Measurements from ENCODE around the gene TBX4. TPM values are rescaled to one million over a fixed set of nuclear protein-coding genes. Genes with fewer than 3 reads are reported as not detected.
"Not testable (repeated sequence)": the region's sequence is repeated elsewhere in the genome, so short reads cannot be mapped to it uniquely, and the experiment has no call there.

The TBX4 gene
- total RNA-seq, 1 donor, result under 0.01 TPM

- Histone ChIP-seq H3K4me3 (ENCODE audit: low read length) (no peak overlapping the region), H3K27me3 (ENCODE audit: insufficient read depth, low read length) (no peaks in the 10 kb centered on the region), H3K9me3 (ENCODE audit: low read depth, low read length) (no peaks in the 10 kb centered on the region), H3K4me1 (ENCODE audit: insufficient read depth, low read length) (no peaks in the 10 kb centered on the region)
These were observed 32.0 kb downstream of the TBX4 start for GRCh38 chr17:61484174-61484573.

DNA sequence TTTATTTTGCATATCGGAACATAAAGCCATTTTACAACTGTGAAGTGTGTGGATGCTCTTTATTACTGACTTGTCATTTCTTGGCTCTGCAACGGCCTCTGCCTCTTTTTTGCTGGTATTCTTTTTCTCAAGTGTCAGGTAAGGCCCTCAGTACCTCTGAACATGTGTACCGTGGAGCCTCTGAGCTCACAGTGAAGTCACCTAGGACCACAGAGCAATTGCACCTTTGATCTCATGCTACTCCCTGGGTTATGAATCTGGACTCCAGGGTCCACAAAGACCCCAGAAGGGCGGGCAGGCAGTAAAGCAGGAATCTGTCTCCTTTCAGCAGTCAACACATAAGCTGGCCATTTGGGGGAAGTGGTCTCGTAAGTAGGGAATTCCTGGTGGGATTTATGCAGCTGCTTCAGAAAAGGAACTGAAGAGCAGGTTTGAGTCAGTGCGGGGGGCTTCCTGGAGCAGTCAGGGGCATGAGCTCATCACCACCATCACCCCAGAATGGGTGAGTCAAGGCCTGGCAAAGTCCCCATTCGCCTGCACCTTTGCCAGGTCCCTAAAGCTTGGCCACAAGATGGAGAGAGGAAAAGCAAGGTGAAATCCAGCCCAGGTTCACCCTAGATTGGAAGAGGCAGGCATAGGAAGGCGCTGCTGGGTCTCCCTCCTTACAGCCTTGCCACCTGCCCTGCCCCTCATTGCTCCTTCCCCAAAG, 33.0 kb downstream of the TBX4 start:
- Histone ChIP-seq H3K9me3 (ENCODE audit: low read depth, low read length) (no peaks in the 10 kb centered on the region), H3K27me3 (ENCODE audit: insufficient read depth, low read length) (no peaks in the 10 kb centered on the region), H3K4me3 (ENCODE audit: low read length) (no peak overlapping the region), H3K4me1 (ENCODE audit: insufficient read depth, low read length) (no peaks in the 10 kb centered on the region)

- Histone ChIP-seq H3K9me3 (ENCODE audit: low read depth, low read length) (no peaks in the 10 kb centered on the region), H3K27me3 (ENCODE audit: insufficient read depth, low read length) (no peaks in the 10 kb centered on the region), H3K4me3 (ENCODE audit: low read length) (no peak overlapping the region), H3K4me1 (ENCODE audit: insufficient read depth, low read length) (no peaks in the 10 kb centered on the region)
These were observed 34.2 kb downstream of the TBX4 start for GRCh38 chr17:61486135-61487120.

DNA sequence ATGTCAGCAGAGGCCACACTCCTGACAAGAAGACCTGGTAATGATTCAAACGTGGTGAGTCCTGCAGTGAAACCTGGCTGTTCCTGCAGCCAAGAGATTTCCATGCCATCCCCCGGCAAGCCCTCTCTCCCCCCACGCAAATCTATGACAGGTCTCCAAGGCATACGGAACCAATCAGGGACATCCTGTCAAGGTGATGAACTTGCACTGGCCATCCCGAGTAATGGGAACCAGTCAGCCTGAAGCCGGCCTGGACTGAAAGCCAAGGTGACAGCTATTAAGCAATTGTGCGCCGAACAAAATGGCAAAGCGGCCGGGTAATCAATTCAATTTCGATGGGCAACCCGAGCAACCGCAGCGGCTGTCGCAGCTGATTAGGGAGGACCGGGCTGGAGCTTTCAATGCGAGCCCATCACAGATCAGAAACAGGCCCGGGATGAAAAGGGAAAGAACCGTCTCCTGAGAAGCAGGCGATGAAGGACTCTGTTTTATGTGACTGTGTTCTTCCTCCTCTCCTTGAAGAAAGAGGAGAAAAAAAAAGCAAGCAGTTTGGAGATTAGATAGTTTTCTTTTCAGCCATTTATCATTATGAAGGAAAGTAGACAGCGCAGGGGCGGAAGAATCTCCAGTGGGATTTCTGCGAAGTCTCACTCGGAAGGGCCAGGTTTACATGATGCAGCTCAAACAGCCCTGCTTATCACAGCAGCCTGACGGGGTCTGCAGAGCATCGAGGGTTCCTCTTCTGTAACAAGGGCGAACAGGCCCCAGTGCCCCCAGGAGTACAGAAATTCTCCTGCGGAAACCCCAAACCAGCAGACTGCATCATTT, 35.2 kb downstream of the TBX4 start:
- no peaks in the 10 kb centered on the region for H3K4me1 ChIP-seq (ENCODE audit: insufficient read depth, low read length)
- H3K4me3 ChIP-seq (ENCODE audit: low read length), result no peak overlapping the region
- no peaks in the 10 kb centered on the region for H3K27me3 ChIP-seq (ENCODE audit: insufficient read depth, low read length)
- no peaks in the 10 kb centered on the region for H3K9me3 ChIP-seq (ENCODE audit: low read depth, low read length)

DNA sequence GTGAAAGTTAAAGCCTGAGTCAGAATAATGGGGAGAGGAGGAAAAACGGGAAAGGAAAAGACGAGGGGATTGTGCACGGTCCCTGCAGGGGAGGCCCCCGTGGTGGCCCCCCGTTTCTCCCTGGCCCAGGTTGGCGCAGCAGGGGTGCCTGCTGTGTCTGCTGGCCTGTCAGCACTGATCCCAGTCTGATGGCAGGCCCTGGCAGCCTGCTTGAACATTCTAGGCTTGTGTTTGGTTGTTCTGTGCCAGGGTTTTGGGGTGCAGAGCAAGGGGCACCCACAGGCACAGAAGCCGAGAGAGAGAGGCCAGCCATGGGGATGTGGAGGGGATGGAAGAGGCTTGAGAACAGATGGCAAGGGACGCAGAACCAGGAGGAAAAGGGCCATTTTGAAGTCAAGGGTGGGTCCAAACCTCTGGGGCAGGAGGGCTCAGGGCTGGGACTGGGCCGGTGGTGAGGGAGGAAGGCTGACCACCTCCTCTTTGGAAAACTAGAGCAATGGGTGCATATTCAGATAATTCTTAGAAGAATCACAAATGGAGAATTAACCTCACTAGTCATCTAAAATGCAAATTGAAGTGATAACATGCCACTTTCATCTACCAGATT, 35.9 kb downstream of the TBX4 start:
- no peaks in the 10 kb centered on the region for H3K27me3 ChIP-seq (ENCODE audit: insufficient read depth, low read length)
- H3K4me3 ChIP-seq (ENCODE audit: low read length), result no peak overlapping the region
- no peaks in the 10 kb centered on the region for H3K9me3 ChIP-seq (ENCODE audit: low read depth, low read length)
- H3K4me1 ChIP-seq (ENCODE audit: insufficient read depth, low read length), result no peaks in the 10 kb centered on the region

DNA sequence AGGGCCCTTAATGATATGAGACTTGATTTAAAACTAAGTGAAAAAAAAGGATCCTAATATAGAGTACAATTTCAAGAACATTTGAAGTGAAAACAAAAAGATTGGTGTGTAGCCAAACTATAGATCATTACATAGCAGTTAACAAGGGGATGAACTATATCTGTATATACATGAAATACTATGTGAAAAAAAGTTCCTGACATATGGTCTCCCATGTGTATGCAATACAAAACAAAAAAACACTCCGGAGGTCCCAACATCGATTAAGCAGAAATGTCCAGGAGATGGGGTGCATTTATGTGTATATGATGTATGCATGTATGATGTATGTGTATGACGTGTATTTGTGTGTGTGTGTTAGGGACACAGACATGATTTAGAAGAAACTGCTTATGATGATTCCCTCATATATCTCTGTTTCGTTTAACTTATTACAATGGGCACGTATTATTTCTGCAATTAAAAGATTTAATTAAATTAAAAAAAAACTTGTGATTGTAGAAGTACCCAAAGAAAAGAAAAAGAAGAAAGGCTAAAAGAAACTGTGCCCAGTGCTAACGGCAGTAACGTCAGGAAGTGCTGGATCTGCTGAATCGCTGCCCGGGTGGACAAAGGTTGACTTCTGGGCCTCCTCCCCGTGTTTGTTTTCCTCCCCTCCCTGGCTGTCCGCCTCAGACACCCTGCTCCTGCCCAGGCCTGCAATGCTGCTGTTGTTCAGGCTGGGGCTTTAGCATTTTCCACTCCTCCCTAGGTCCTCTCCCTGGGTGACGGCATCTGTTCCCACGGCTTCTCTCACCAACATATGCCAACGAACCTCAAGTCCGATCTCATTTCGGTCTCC, 36.9 kb downstream of the TBX4 start:
- H3K4me3 ChIP-seq (ENCODE audit: low read length), result no peak overlapping the region
- H3K27me3 ChIP-seq (ENCODE audit: insufficient read depth, low read length), result no peaks in the 10 kb centered on the region
- H3K9me3 ChIP-seq (ENCODE audit: low read depth, low read length), result no peaks in the 10 kb centered on the region
- H3K4me1 ChIP-seq (ENCODE audit: insufficient read depth, low read length), result no peaks in the 10 kb centered on the region

- Histone ChIP-seq H3K9me3 (ENCODE audit: low read depth, low read length) (no peaks in the 10 kb centered on the region), H3K4me1 (ENCODE audit: insufficient read depth, low read length) (no peaks in the 10 kb centered on the region), H3K27me3 (ENCODE audit: insufficient read depth, low read length) (no peaks in the 10 kb centered on the region), H3K4me3 (ENCODE audit: low read length) (no peak overlapping the region)
These were observed 37.7 kb downstream of the TBX4 start for GRCh38 chr17:61489719-61490490.

- Histone ChIP-seq H3K9me3 (ENCODE audit: low read depth, low read length) (no peaks in the 10 kb centered on the region), H3K4me1 (ENCODE audit: insufficient read depth, low read length) (no peaks in the 10 kb centered on the region), H3K27me3 (ENCODE audit: insufficient read depth, low read length) (no peaks in the 10 kb centered on the region), H3K4me3 (ENCODE audit: low read length) (no peak overlapping the region)
These were observed 38.3 kb downstream of the TBX4 start for GRCh38 chr17:61490540-61490975.

- Histone ChIP-seq H3K9me3 (ENCODE audit: low read depth, low read length) (no peaks in the 10 kb centered on the region), H3K4me1 (ENCODE audit: insufficient read depth, low read length) (no peaks in the 10 kb centered on the region), H3K27me3 (ENCODE audit: insufficient read depth, low read length) (no peaks in the 10 kb centered on the region), H3K4me3 (ENCODE audit: low read length) (no peak overlapping the region)
These were observed 39.8 kb downstream of the TBX4 start for GRCh38 chr17:61491981-61492380.

DNA sequence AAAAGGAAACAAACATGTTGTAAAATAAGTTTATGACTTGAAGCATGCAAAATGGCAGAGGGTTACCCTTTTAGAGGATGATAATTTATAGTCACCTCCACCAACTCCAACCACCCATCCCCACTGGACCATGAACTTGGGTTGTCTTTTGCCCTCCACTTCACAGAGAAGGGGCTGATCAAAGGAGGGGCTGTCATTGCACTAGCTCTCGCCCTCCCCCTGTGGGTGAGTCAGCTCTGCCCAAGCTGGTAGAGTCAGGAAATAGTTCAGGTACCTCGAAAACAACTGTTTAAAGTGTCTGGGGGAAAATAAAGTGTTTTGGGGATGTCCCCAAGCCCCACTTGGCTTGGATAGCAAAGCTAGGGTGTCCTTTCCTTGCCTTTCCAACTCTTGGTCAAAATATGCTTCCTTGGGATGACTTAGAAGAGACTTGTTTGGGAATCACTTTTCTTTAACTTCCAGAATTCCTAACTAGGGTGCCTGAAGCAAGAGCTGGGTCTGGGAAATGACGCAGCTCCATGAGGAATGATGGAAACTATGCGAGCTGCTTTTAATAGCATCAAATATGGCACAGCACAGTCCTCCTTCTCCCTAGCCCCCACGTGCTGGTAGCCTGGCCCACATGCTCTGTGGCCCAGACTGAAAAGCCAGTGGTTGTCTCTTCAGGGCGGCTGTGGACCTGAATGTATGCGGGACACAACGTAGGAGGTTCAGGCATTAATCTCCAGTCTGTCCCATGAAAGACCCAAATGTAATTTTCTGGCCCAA, 40.7 kb downstream of the TBX4 start:
- Histone ChIP-seq H3K4me1 (ENCODE audit: insufficient read depth, low read length) (no peaks in the 10 kb centered on the region), H3K9me3 (ENCODE audit: low read depth, low read length) (no peaks in the 10 kb centered on the region), H3K4me3 (ENCODE audit: low read length) (no peak overlapping the region), H3K27me3 (ENCODE audit: insufficient read depth, low read length) (no peaks in the 10 kb centered on the region)

- H3K4me3 ChIP-seq (ENCODE audit: low read length); H3K4me1 ChIP-seq (ENCODE audit: insufficient read depth, low read length); H3K27me3 ChIP-seq (ENCODE audit: insufficient read depth, low read length); H3K9me3 ChIP-seq (ENCODE audit: low read depth, low read length): not testable (repeated sequence)
These were observed 41.7 kb downstream of the TBX4 start for GRCh38 chr17:61493830-61494324.

- Histone ChIP-seq H3K27me3 (ENCODE audit: insufficient read depth, low read length) (peaks cover 7% of the 10 kb centered on the region), H3K4me1 (ENCODE audit: insufficient read depth, low read length) (no peaks in the 10 kb centered on the region), H3K9me3 (ENCODE audit: low read depth, low read length) (no peaks in the 10 kb centered on the region), H3K4me3 (ENCODE audit: low read length) (no peak overlapping the region)
These were observed 42.3 kb downstream of the TBX4 start for GRCh38 chr17:61494325-61495160.

Data from mononuclear cell (primary cell).